K562 (cell line): Measurements from ENCODE around the gene BICC1. TPM values are rescaled to one million over a fixed set of nuclear protein-coding genes. Genes with fewer than 3 reads are reported as not detected.

Source experiments
- ATAC-seq: fragments of 200-7000 bp; cut with Tn5 transposase; 3 replicates; pipeline ENCODE4 v1.9.1; 2020; ENCODE audit warnings: moderate library complexity
- BruUV-seq: library from RNA; stranded (reverse); fragments of 400-500 nt; replicated peaks from 2 replicates; lab custom pipeline; 2021; lab: Mats Ljungman, UMichigan
- CTCF ChIA-PET: fragments of 300-600 bp; formaldehyde crosslinking; extraction: SDS; loops from one replicate; lab custom pipeline; 2021; ENCODE audit warnings: low intra/inter-chr PET ratio; lab: Yijun Ruan, JAX
- POLR2A ChIA-PET: fragments of 300-600, 350-650 bp; sonication (Branson Sonifier 250); formaldehyde crosslinking; extraction: SDS; loops from one replicate; lab custom pipeline; 2021; ENCODE audit warnings: antibody characterized with exemption, inconsistent platforms; lab: Yijun Ruan, JAX
- DNase-seq, 4 experiments: peaks; one replicate each; pipeline versions ENCODE4 v3.0.0 to v3.0.0-alpha.2; 2011 to 2018; ENCODE audit warnings: low spot score in 3 of 4, mixed read lengths in 3 of 4; ENCODE audit errors: extremely low read depth in 1 of 4
- FAIRE-seq: peaks from 2 replicates; lab custom pipeline; 2011; peaks lifted over from hg19 to GRCh38; lab: Jason Lieb, UNC
- H2AFZ ChIP-seq: 2 replicates; pipeline ENCODE4 v1.6.0; 2011; ENCODE audit warnings: low read depth, low read length, control low read depth, inconsistent platforms
- H3K27ac ChIP-seq: fragments of 200-600 bp; 3 replicates; pipeline ENCODE4 v1.8.0; 2011; ENCODE audit warnings: low read depth, mild to moderate bottlenecking, control low read depth, inconsistent platforms, low read length, moderate library complexity, mixed read lengths; ENCODE audit errors: extremely low read depth
- H3K27me3 ChIP-seq, 2 experiments: fragments of 300-600 bp in 1 of 2; 2 replicates in 1 of 2; 3 replicates in 1 of 2; pipeline versions ENCODE4 v1.6.0 to v1.8.0; 2011; ENCODE audit warnings: inconsistent platforms in 2 of 2, low read length in 2 of 2, mild to moderate bottlenecking in 1 of 2, mixed read lengths in 1 of 2, moderate library complexity in 1 of 2; ENCODE audit not compliant: control insufficient read depth in 2 of 2, insufficient read depth in 2 of 2
- H3K36me3 ChIP-seq: fragments of 300-600 bp; 3 replicates; pipeline ENCODE4 v1.8.0; 2011; ENCODE audit warnings: mild to moderate bottlenecking, low read length, inconsistent platforms; ENCODE audit not compliant: control insufficient read depth, insufficient read depth
- H3K4me1 ChIP-seq, 2 experiments: fragments of 200-600 bp in 1 of 2; replicated peaks in 1 of 2; 2 replicates in 1 of 2; 3 replicates in 1 of 2; pipeline versions ENCODE4 v1.5.1 to v1.8.0; 2011; ENCODE audit warnings: inconsistent platforms in 2 of 2, low read length in 2 of 2, mild to moderate bottlenecking in 1 of 2, mixed read lengths in 1 of 2, moderate library complexity in 1 of 2; ENCODE audit not compliant: control insufficient read depth in 2 of 2, insufficient read depth in 2 of 2
- H3K4me2 ChIP-seq: 2 replicates; pipeline ENCODE4 v1.6.1; 2011; ENCODE audit warnings: low read length, control low read depth, inconsistent platforms, mixed read lengths; ENCODE audit not compliant: insufficient read depth
- H3K4me3 ChIP-seq: fragments of 200-600 bp; sonication (generic), shearing (Covaris generic); 2 replicates; pipeline ENCODE4 v1.5.1; 2016; ENCODE audit warnings: control low read depth, inconsistent platforms
- H3K79me2 ChIP-seq: fragments of 200-600 bp; 3 replicates; pipeline ENCODE4 v1.8.0; 2011; ENCODE audit warnings: low read length, inconsistent platforms; ENCODE audit not compliant: control insufficient read depth, insufficient read depth
- H3K9ac ChIP-seq, 2 experiments: 2 replicates each; pipeline versions ENCODE4 v1.6.0 to v1.6.1; 2011; ENCODE audit warnings: low read depth in 2 of 2, low read length in 2 of 2, control low read depth in 1 of 2, inconsistent platforms in 1 of 2, mild to moderate bottlenecking in 1 of 2, mixed read lengths in 1 of 2; ENCODE audit not compliant: insufficient read depth in 1 of 2
- H3K9me1 ChIP-seq: one replicate; pipeline ENCODE4 v1.6.0; 2011; ENCODE audit warnings: inconsistent platforms, mild to moderate bottlenecking, low read length, moderate library complexity; ENCODE audit not compliant: control insufficient read depth, insufficient read depth
- H3K9me3 ChIP-seq: replicated peaks from 2 replicates; pipeline ENCODE4 v1.5.1; 2011; ENCODE audit warnings: low read depth, low read length, inconsistent platforms; ENCODE audit not compliant: control insufficient read depth, insufficient read depth
- H4K20me1 ChIP-seq: replicated peaks from 2 replicates; pipeline ENCODE4 v1.6.1; 2011; ENCODE audit warnings: low read length, inconsistent platforms, mixed read lengths; ENCODE audit not compliant: control insufficient read depth, insufficient read depth
- CBX5 ChIP-seq: IDR thresholded peaks from 2 replicates; pipeline ENCODE4 v1.6.1; 2014; ENCODE audit warnings: low read depth, borderline replicate concordance
- LARP7 ChIP-seq: fragments of 450-650 bp; IDR thresholded peaks from 2 replicates; pipeline ENCODE4 v1.6.1; 2016
- PHF20 ChIP-seq: fragments of 450-650 bp; IDR thresholded peaks from 2 replicates; pipeline ENCODE4 v1.6.1; 2018; ENCODE audit not compliant: partially characterized antibody
- POLR2AphosphoS5 ChIP-seq: IDR thresholded peaks from 2 replicates; pipeline ENCODE4 v1.6.1; 2011; ENCODE audit warnings: mild to moderate bottlenecking, low read depth, low read length, moderate library complexity; ENCODE audit not compliant: control insufficient read depth, insufficient read depth
- RBBP5 ChIP-seq: fragments of 200-600 bp; sonication (generic); IDR thresholded peaks from 2 replicates; pipeline ENCODE4 v1.6.1; 2012; ENCODE audit warnings: borderline replicate concordance, mild to moderate bottlenecking, low read length, control low read depth, inconsistent platforms; ENCODE audit not compliant: insufficient read depth, poor library complexity, severe bottlenecking
- SMAD2 ChIP-seq: fragments of 150-350 bp; IDR thresholded peaks from 2 replicates; pipeline ENCODE4 v1.6.1; 2014; ENCODE audit warnings: low read depth, mild to moderate bottlenecking, low read length
- WGBS: fragments of 100-300 bp; shearing (Covaris generic); methylation state at CpG from one replicate; pipeline ENCODE4 v1.1.6; 2016; ENCODE audit warnings: low coverage, mixed read lengths; ENCODE audit not compliant: insufficient coverage; ENCODE audit errors: missing lambda C conversion rate; 5-methylcytosine and 5-hydroxymethylcytosine counted together
- in situ Hi-C: fragments of 300-500 bp; cut with MboI; formaldehyde crosslinking; loops from 4 replicates; pipeline ENCODE4 v1.15.0; 2018; ENCODE audit warnings: inconsistent platforms, mixed read lengths
- intact Hi-C: fragments of 100-400 bp; cut with micrococcal nuclease; formaldehyde crosslinking; loops from 2 replicates; pipeline ENCODE4 v1.14.2; 2022
- polyA plus RNA-seq, 8 experiments: library from polyadenylated mRNA; depleted of rRNA in 4 of 8; stranded (reverse) in 5 of 8; unstranded in 3 of 8; fragments of >200 nt; fragmentation: Nextera tagmentation in 2 of 8; fragmentation: Illumina TruSeq in 1 of 8; extraction: Ambion mirVana in 2 of 8; extraction: Trizol in 1 of 8; gene quantifications; 2 replicates each; pipeline versions ENCODE4 v1.2.1 to v1.2.3, GENCODE V29; 2011 to 2014; ENCODE audit warnings: inconsistent platforms in 1 of 8, missing spikeins in 1 of 8
- total RNA-seq, 7 experiments: library from RNA; depleted of rRNA in 6 of 7; stranded (reverse); fragments of >200 nt in 6 of 7; fragmentation: Illumina TruSeq in 2 of 7; extraction: Trizol in 2 of 7; gene quantifications; 2 replicates each; pipeline versions ENCODE4 v1.2.1 to v1.2.3, GENCODE V29; 2011 to 2021; ENCODE audit warnings: low replicate concordance in 1 of 7
- TF ChIP-seq, protein P1 (sequence below), 2 experiments: fragments of 200-800 bp in 1 of 2; sonication (Bioruptor generic) in 1 of 2; sonication (generic) in 1 of 2; formaldehyde crosslinking in 1 of 2; IDR thresholded peaks in 1 of 2; conservative IDR thresholded peaks in 1 of 2; 2 replicates each; pipeline versions ENCODE4 v1.5.0 to v1.6.1; 2016 to 2020; ENCODE audit warnings: missing compliant biosample characterization in 1 of 2, missing genetic modification characterization in 1 of 2, missing genetic modification reagents in 1 of 2
- TF ChIP-seq, protein P2 (sequence below): IDR thresholded peaks from 2 replicates; pipeline ENCODE4 v1.6.1; 2014; ENCODE audit warnings: antibody characterized with exemption

Gene BICC1
- total and polyA plus RNA-seq, 9 of the 15 experiments (the other 6 are each of a cell fraction or from before 2014, with no cell fraction given) = not detected

DNA sequence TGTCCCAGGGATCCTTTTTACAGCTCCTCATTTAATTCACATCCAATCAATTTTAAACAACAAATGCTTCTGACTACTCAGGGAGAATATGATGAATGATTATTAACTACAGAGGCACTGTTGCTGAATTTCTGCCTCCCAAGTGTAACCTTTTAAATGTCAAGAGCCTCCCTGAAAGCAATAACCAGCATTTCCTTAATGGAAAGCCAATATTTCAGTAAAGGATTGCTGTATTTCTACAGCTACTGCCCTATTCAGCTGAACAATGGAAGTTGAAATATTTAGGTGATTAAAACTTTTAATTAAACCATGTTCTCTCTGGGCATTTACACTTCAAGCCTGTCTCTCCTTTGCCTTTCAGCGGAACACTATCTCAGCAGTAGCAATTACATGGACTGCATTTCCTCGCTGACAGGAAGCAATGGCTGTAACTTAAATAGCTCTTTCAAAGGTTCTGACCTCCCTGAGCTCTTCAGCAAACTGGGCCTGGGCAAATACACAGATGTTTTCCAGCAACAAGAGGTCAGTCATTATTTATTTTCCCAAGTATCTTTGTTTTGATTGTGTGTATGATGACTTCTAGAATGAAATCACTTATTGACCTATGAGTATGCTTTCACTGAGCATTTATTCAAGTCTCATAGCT, 304.7 kb downstream of the BICC1 start:
- H2AFZ ChIP-seq = no peak overlapping the region
- no peak overlapping the region for H3K4me3 ChIP-seq
- H4K20me1 ChIP-seq = no peaks in the 10 kb centered on the region
- CTCF ChIA-PET = no interaction called here
- H3K9me1 ChIP-seq = no peaks in the 10 kb centered on the region
- H3K9me3 ChIP-seq = no peaks in the 10 kb centered on the region
- TF ChIP-seq, protein P1, sequence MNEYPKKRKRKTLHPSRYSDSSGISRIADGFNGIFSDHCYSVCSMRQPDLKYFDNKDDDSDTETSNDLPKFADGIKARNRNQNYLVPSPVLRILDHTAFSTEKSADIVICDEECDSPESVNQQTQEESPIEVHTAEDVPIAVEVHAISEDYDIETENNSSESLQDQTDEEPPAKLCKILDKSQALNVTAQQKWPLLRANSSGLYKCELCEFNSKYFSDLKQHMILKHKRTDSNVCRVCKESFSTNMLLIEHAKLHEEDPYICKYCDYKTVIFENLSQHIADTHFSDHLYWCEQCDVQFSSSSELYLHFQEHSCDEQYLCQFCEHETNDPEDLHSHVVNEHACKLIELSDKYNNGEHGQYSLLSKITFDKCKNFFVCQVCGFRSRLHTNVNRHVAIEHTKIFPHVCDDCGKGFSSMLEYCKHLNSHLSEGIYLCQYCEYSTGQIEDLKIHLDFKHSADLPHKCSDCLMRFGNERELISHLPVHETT (CRISPR knock-in tag; conservative IDR thresholded peaks at IDR 0.05 in 1 of 2, IDR thresholded peaks at IDR 0.05 in 1 of 2) = no peak
- TF ChIP-seq PHF20 (no peak), RBBP5 (no peak), POLR2AphosphoS5 (no peak), CBX5 (no peak), LARP7 (no peak), SMAD2 (no peak)
- TF ChIP-seq, protein P2, sequence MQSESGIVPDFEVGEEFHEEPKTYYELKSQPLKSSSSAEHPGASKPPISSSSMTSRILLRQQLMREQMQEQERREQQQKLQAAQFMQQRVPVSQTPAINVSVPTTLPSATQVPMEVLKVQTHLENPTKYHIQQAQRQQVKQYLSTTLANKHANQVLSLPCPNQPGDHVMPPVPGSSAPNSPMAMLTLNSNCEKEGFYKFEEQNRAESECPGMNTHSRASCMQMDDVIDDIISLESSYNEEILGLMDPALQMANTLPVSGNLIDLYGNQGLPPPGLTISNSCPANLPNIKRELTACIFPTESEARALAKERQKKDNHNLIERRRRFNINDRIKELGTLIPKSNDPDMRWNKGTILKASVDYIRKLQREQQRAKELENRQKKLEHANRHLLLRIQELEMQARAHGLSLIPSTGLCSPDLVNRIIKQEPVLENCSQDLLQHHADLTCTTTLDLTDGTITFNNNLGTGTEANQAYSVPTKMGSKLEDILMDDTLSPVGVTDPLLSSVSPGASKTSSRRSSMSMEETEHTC = no peak
- H3K9ac ChIP-seq = no peak overlapping the region
- no peak overlapping the region for H3K4me2 ChIP-seq
- ATAC-seq (no peak), DNase-seq (no peak), FAIRE-seq (no peak)
- H3K27me3 ChIP-seq = no peaks in the 10 kb centered on the region
- H3K4me1 ChIP-seq = no peaks in the 10 kb centered on the region
- in situ Hi-C loops = no loop called here
- H3K27ac ChIP-seq = no peak overlapping the region
- intact Hi-C loops = no loop called here
- H3K36me3 ChIP-seq = no peaks in the 10 kb centered on the region
- no peaks in the 10 kb centered on the region for H3K79me2 ChIP-seq
- POLR2A ChIA-PET = no interaction called here
- no TSS peak for BruUV-seq
- 3% methylated on average over 2 of the region's 2 CpGs for WGBS
